HepG2 (cell line): ENCODE results near the gene EPHA2. TPM values are rescaled to one million over a fixed set of nuclear protein-coding genes. Genes with fewer than 3 reads are reported as not detected.

Experiments used
- ARHGAP35 ChIP-seq: sonication (generic); formaldehyde crosslinking; IDR thresholded peaks from 2 replicates; pipeline ENCODE4 v1.9.0; 2022; ENCODE audit warnings: mild to moderate bottlenecking, inconsistent platforms, moderate library complexity, missing genetic modification reagents, borderline replicate concordance
- BATF2 ChIP-seq: sonication (generic); formaldehyde crosslinking; IDR thresholded peaks from 2 replicates; pipeline ENCODE4 v1.8.0; 2022; ENCODE audit warnings: mild to moderate bottlenecking, missing genetic modification reagents, moderate library complexity
- ELF4 ChIP-seq: sonication (generic); formaldehyde crosslinking; IDR thresholded peaks from 2 replicates; pipeline ENCODE4 v1.5.0; 2020; ENCODE audit warnings: missing genetic modification reagents, mild to moderate bottlenecking, moderate library complexity, borderline replicate concordance
- HINFP ChIP-seq: sonication (generic); formaldehyde crosslinking; IDR thresholded peaks from 2 replicates; pipeline ENCODE4 v1.4.0; 2020; ENCODE audit warnings: low read depth, mild to moderate bottlenecking, missing genetic modification reagents
- IKZF4 ChIP-seq: sonication (generic); formaldehyde crosslinking; IDR thresholded peaks from 2 replicates; pipeline ENCODE4 v1.5.1; 2020; ENCODE audit warnings: borderline replicate concordance, mild to moderate bottlenecking, low read depth, missing genetic modification reagents; ENCODE audit errors: not compliant biosample characterization
- KDM1A ChIP-seq: IDR thresholded peaks from 2 replicates; pipeline ENCODE4 v1.6.1; 2016; ENCODE audit warnings: missing compliant biosample characterization
- KDM2A ChIP-seq: sonication (generic); formaldehyde crosslinking; IDR thresholded peaks from 2 replicates; pipeline ENCODE4 v1.4.0; 2020; ENCODE audit warnings: low read depth, missing genetic modification reagents, borderline replicate concordance
- MEF2D ChIP-seq: sonication (generic); formaldehyde crosslinking; IDR thresholded peaks from 2 replicates; pipeline ENCODE4 v1.5.1; 2020; ENCODE audit warnings: mild to moderate bottlenecking, missing genetic modification reagents
- MIER3 ChIP-seq: IDR thresholded peaks from 2 replicates; pipeline ENCODE4 v1.6.1; 2016; ENCODE audit warnings: missing compliant biosample characterization, borderline replicate concordance
- PLRG1 ChIP-seq: fragments of 450-650 bp; conservative IDR thresholded peaks from 2 replicates; pipeline ENCODE4 v1.6.1; 2016
- POLR2G ChIP-seq: fragments of 200-400 bp; formaldehyde crosslinking; IDR thresholded peaks from 2 replicates; pipeline ENCODE4 v1.6.1; 2018; ENCODE audit warnings: mild to moderate bottlenecking, low read depth, low read length, moderate library complexity
- PTBP1 ChIP-seq: fragments of 200-400 bp; formaldehyde crosslinking; IDR thresholded peaks from 2 replicates; pipeline ENCODE4 v1.6.1; 2018; ENCODE audit warnings: low read length, low read depth; ENCODE audit not compliant: poor library complexity, severe bottlenecking
- SIX1 ChIP-seq: sonication (generic); formaldehyde crosslinking; IDR thresholded peaks from 2 replicates; pipeline ENCODE4 v1.4.0; 2020; ENCODE audit warnings: missing genetic modification reagents, borderline replicate concordance
- SOX13 ChIP-seq, 3 experiments: fragments of 450-650 bp in 1 of 3; sonication (generic) in 1 of 3; formaldehyde crosslinking in 1 of 3; IDR thresholded peaks in 2 of 3; conservative IDR thresholded peaks in 1 of 3; 2 replicates each; pipeline versions ENCODE4 v1.5.0 to v1.6.1; 2016 to 2020; ENCODE audit warnings: antibody characterized with exemption in 1 of 3, mild to moderate bottlenecking in 1 of 3, missing compliant biosample characterization in 1 of 3, missing genetic modification reagents in 1 of 3, moderate library complexity in 1 of 3
- SP1 ChIP-seq, 2 experiments: fragments of 450-650 bp in 1 of 2; sonication (generic) in 1 of 2; formaldehyde crosslinking in 1 of 2; IDR thresholded peaks; 2 replicates each; pipeline versions ENCODE4 v1.4.0 to v1.6.1; 2016 to 2020; ENCODE audit warnings: missing genetic modification reagents in 1 of 2
- SP140L ChIP-seq: sonication (generic); formaldehyde crosslinking; IDR thresholded peaks from 2 replicates; pipeline ENCODE4 v1.4.0; 2020; ENCODE audit warnings: missing genetic modification reagents, borderline replicate concordance
- SRSF9 ChIP-seq: fragments of 200-400 bp; formaldehyde crosslinking; IDR thresholded peaks from 2 replicates; pipeline ENCODE4 v1.6.1; 2018; ENCODE audit warnings: borderline replicate concordance, mild to moderate bottlenecking, low read depth, low read length; ENCODE audit not compliant: insufficient read depth, poor library complexity, severe bottlenecking
- ZBTB49 ChIP-seq: sonication (generic); formaldehyde crosslinking; IDR thresholded peaks from 2 replicates; pipeline ENCODE4 v1.4.0; 2020; ENCODE audit warnings: missing genetic modification reagents, borderline replicate concordance
- ZFP36L2 ChIP-seq: sonication (generic); formaldehyde crosslinking; IDR thresholded peaks from 2 replicates; pipeline ENCODE4 v1.4.0; 2020; ENCODE audit warnings: missing genetic modification reagents
- ZFP90 ChIP-seq: sonication (generic); formaldehyde crosslinking; IDR thresholded peaks from 2 replicates; pipeline ENCODE4 v1.8.0; 2022; ENCODE audit warnings: missing genetic modification reagents, mild to moderate bottlenecking, inconsistent platforms, borderline replicate concordance
- ZNF441 ChIP-seq: sonication (generic); formaldehyde crosslinking; IDR thresholded peaks from 2 replicates; pipeline ENCODE4 v1.7.0; 2021; ENCODE audit warnings: missing genetic modification reagents, borderline replicate concordance
- ZSCAN29 ChIP-seq: sonication (generic); formaldehyde crosslinking; conservative IDR thresholded peaks from 2 replicates; pipeline ENCODE4 v1.4.0; 2020; ENCODE audit warnings: mild to moderate bottlenecking, missing genetic modification reagents
- ZSCAN9 ChIP-seq: IDR thresholded peaks from 2 replicates; pipeline ENCODE4 v1.6.1; 2016; ENCODE audit warnings: borderline replicate concordance
- polyA plus RNA-seq, 8 experiments: library from polyadenylated mRNA; depleted of rRNA in 3 of 8; stranded (reverse) in 7 of 8; unstranded in 1 of 8; fragments of >200 nt; fragmentation: Illumina TruSeq in 4 of 8; extraction: Trizol in 4 of 8; gene quantifications; 2 replicates each; pipeline versions ENCODE4 v1.2.1 to v1.2.3, GENCODE V29; 2011 to 2016; ENCODE audit warnings: low read depth in 4 of 8, missing spikeins in 1 of 8, mixed read lengths in 1 of 8; ENCODE audit not compliant: insufficient read depth in 1 of 8
- total RNA-seq, 5 experiments: library from RNA; depleted of rRNA; stranded (reverse); fragments of >200 nt; fragmentation: Illumina TruSeq; extraction: Trizol; gene quantifications; 2 replicates each; pipeline ENCODE4 v1.2.3, GENCODE V29; 2016; ENCODE audit warnings: low read depth in 1 of 5

The EPHA2 gene
- total and polyA plus RNA-seq, 2 of the 13 experiments (the other 11 are each of a cell fraction or from before 2014, with no cell fraction given), result 33.6 to 53.6 TPM

- TF ChIP-seq HINFP (CRISPR knock-in tag) (no peak), MIER3 (peak; percentile 26; the same call in 1 of the 2 replicates), MEF2D (CRISPR knock-in tag) (peak; percentile 67; the same call in 1 of the 2 replicates), SP1 (IDR thresholded peaks at IDR 0.05) (no peak), SP1 (CRISPR knock-in tag; IDR thresholded peaks at IDR 0.05) (no peak), ZFP90 (CRISPR knock-in tag) (0 out of 2 replicates have a peak, but pooled peaks have one; percentile 50), PLRG1 (no peak), SOX13 (IDR thresholded peaks at IDR 0.05) (no peak; the same call in 1 of the 2 replicates), SOX13 (CRISPR knock-in tag; conservative IDR thresholded peaks at IDR 0.05 in 1 of 2, IDR thresholded peaks at IDR 0.05 in 1 of 2) (peak in 1 of 2 experiments; percentile 69; a peak in 2 of 4 replicates), ZFP36L2 (CRISPR knock-in tag) (no peak), SRSF9 (no peak), SP140L (CRISPR knock-in tag) (no peak), ARHGAP35 (CRISPR knock-in tag) (peak; percentile 39; the same call in 1 of the 2 replicates), KDM1A (CRISPR knock-in tag) (peak; percentile 99), IKZF4 (CRISPR knock-in tag) (no peak), ZBTB49 (CRISPR knock-in tag) (no peak), ZNF441 (CRISPR knock-in tag) (peak; percentile 20; the same call in 1 of the 2 replicates), PTBP1 (no peak), ZSCAN9 (CRISPR knock-in tag) (no peak; the same call in 1 of the 2 replicates), KDM2A (CRISPR knock-in tag) (no peak), ZSCAN29 (CRISPR knock-in tag) (0 out of 2 replicates have a peak, but pooled peaks have one; percentile 67), ELF4 (CRISPR knock-in tag) (peak; percentile 55; the same call in 1 of the 2 replicates), SIX1 (no peak), POLR2G (peak; percentile 60), BATF2 (0 out of 2 replicates have a peak, but pooled peaks have one; percentile 18)
Observed at GRCh38 chr1:16178596-16179497, 23.0 kb upstream of the EPHA2 start (continued).
